Fibroblast of villous mesenchyme (primary cell): Measurements from ENCODE around the gene SMC1B. TPM values are rescaled to one million over a fixed set of nuclear protein-coding genes. Genes with fewer than 3 reads are reported as not detected.
A peak's percentile ranks its signal among the peaks of the same experiment; 100 is the strongest.

Source experiments
- DNase-seq: peaks from one replicate; pipeline ENCODE4 v3.0.0-alpha.2; 2010; ENCODE audit warnings: low read depth
- H3K4me3 ChIP-seq: 2 replicates; pipeline ENCODE4 v1.5.1; 2011; ENCODE audit warnings: low read depth, mild to moderate bottlenecking, low read length
- CTCF ChIP-seq: IDR thresholded peaks from 2 replicates; pipeline ENCODE4 v1.5.1; 2012; ENCODE audit warnings: low read depth, mild to moderate bottlenecking, low read length; ENCODE audit not compliant: insufficient read depth
- total RNA-seq: library from RNA; depleted of rRNA; stranded (reverse); fragments of >200 nt; gene quantifications from 2 replicates; pipeline ENCODE4 v1.2.3, GENCODE V29; 2012

The SMC1B gene
- total RNA-seq, 1 donor, result not detected

- no peak overlapping the region for H3K4me3 ChIP-seq
- no peak for TF ChIP-seq CTCF
- peak; percentile 55 for DNase-seq
These were observed 11.7 kb upstream of the SMC1B start for GRCh38 chr22:45425101-45425500.

GRCh38 chr22:45424241-45424731 is 10.9 kb upstream of the SMC1B start:
- no peak overlapping the region for H3K4me3 ChIP-seq
- DNase-seq, result no peak
- no peak for TF ChIP-seq CTCF

- no peak overlapping the region for H3K4me3 ChIP-seq
- DNase-seq, result no peak
- no peak for TF ChIP-seq CTCF
These were observed 10.1 kb upstream of the SMC1B start for GRCh38 chr22:45423524-45423923.

- H3K4me3 ChIP-seq, result no peak overlapping the region
- no peak for TF ChIP-seq CTCF
- no peak for DNase-seq
These were observed 9.0 kb upstream of the SMC1B start for GRCh38 chr22:45422237-45422983.

GRCh38 chr22:45421349-45422055 is 8.1 kb upstream of the SMC1B start:
- no peak for TF ChIP-seq CTCF
- H3K4me3 ChIP-seq, result no peak overlapping the region
- DNase-seq, result no peak

- no peak for TF ChIP-seq CTCF
- no peak for DNase-seq
- H3K4me3 ChIP-seq, result no peak overlapping the region
These were observed 7.1 kb upstream of the SMC1B start for GRCh38 chr22:45420539-45420938.
